Neural cell (in vitro differentiated cells): ENCODE data around the gene SDHAF4.

Source experiments
- CTCF ChIP-seq: fragments of 450-650 bp; IDR thresholded peaks from 2 replicates; pipeline ENCODE4 v1.5.1; 2014; ENCODE audit warnings: antibody characterized with exemption, mild to moderate bottlenecking, moderate library complexity; ENCODE audit not compliant: poor library complexity, severe bottlenecking
- EP300 ChIP-seq: fragments of 450-650 bp; conservative IDR thresholded peaks from 2 replicates; pipeline ENCODE4 v1.6.1; 2014; ENCODE audit warnings: antibody characterized with exemption, mild to moderate bottlenecking, moderate library complexity; ENCODE audit not compliant: poor library complexity, severe bottlenecking
- EZH2 ChIP-seq: fragments of 200-600, 300-800 bp; shearing (Covaris generic), sonication (generic); IDR thresholded peaks from 2 replicates; pipeline ENCODE4 v1.6.1; 2014; ENCODE audit warnings: antibody characterized with exemption, low read length, borderline replicate concordance, mild to moderate bottlenecking; ENCODE audit not compliant: insufficient read depth, poor library complexity, severe bottlenecking
- MXI1 ChIP-seq: fragments of 450-650 bp; conservative IDR thresholded peaks from 2 replicates; pipeline ENCODE4 v1.6.1; 2014; ENCODE audit warnings: antibody characterized with exemption, mild to moderate bottlenecking; ENCODE audit not compliant: poor library complexity, severe bottlenecking
- POLR2AphosphoS5 ChIP-seq: IDR thresholded peaks from 2 replicates; pipeline ENCODE4 v1.6.1; 2012
- REST ChIP-seq: IDR thresholded peaks from 2 replicates; pipeline ENCODE4 v1.6.1; 2012; ENCODE audit warnings: borderline replicate concordance
- SMC3 ChIP-seq: fragments of 450-650 bp; conservative IDR thresholded peaks from 2 replicates; pipeline ENCODE4 v1.6.1; 2014; ENCODE audit warnings: antibody characterized with exemption, mild to moderate bottlenecking, moderate library complexity; ENCODE audit not compliant: poor library complexity

GRCh38 chr6:70537266-70537665, 29.5 kb upstream of the SDHAF4 start:
- TF ChIP-seq CTCF (no peak), SMC3 (no peak), POLR2AphosphoS5 (no peak), EP300 (no peak), REST (no peak), EZH2 (no peak), MXI1 (no peak)
